Cerebellar cortex (tissue), 1 donor: Measurements from ENCODE around the gene ZNF133.

Experiments used
- DNase-seq: peaks from one replicate; pipeline ENCODE4 v3.0.0-alpha.2; 2015; ENCODE audit warnings: low spot score

Gene ZNF133

DNA sequence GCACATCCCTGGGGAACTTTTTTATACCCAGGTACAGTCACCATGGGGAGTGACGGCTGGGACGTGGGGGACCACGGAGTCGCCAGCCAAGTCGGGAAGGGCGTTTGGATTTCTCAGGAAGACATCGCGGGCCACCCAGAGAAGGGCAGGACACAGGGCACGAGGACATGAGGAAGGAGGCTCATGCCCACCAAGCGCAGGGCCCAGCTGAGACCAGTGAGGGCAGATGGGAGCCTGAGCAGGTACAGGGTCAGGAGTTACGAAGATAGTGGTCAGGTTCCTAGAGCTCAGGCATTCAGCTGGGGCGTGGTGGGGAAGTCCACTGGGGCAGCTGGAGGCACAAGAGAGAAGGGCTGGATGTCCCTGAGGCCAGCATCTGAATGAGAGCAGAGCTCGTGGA is 74.6 kb downstream of the ZNF133 start:
- DNase-seq = no peak

DNA sequence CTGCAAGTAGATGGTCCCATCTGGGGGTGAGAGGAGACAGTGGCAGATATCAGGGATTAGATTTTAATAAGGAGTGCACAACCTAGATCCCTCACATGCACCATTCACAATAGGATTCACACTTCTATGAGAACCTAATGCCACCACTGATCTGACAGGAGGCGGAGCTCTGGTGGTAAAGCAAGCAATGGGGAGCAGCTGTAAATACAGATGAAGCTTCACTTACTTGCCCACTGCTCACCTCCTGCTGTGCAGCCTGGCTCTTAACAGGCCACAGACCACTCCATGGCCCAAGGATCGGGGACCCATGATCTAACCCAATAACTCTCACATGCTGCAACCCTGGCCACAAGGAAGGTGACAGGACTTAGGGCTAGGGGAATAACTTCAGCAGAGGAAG is 75.4 kb downstream of the ZNF133 start:
- no peak for DNase-seq

DNA sequence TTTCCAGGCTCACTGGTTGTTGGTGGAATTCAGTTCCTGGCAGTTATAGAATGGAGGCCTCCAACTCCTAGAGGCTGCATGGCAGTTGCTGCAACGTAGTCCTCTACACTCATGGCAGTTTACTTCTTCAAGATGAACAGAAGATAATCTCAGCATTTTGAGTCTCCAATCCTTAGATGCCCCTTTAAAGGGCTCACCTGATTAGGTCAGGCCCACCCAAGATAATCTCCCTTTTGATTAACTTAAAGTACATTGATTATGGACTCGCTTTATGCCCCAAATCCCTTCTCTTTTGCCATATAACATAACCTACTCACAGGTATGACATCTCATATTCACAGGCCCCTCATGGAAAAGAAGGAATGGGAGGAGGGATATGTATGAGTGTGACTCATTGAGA is 76.4 kb downstream of the ZNF133 start:
- no peak for DNase-seq
